ENCODE results near the gene TRIM39.
A peak's percentile ranks its signal among the peaks of the same experiment; 100 is the strongest.
"Not testable (repeated sequence)": the region's sequence is repeated elsewhere in the genome, so short reads cannot be mapped to it uniquely, and the experiment has no call there.

The TRIM39 gene

GRCh38 chr6:30326526-30327231 lies at the start of gene TRIM39:
Gene TRIM39, plus strand, starts transcription at chr6:30326927. Its CDS starts 2,391 bp downstream, at chr6:30329318.
- DNase-seq (ENCODE audit: low spot score): peak; percentile 81

DNA sequence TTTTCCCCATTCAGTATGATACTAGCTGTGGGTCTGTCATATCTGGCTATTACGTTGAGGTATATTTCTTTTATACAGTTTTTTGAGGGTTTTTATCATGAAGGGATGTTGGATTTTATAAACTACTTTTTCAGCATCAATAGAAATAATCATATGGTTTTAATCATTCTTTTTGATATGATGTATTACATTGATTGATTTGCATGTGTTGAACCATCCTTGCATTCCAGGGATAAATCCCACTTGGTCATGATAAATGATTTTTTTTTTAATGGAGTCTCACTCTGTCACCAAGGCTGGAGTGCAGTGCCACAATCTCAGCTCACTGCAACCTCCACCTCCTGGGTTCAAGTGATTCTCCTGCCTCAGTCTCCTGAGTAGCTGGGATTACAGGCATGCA lies 45.7 kb upstream of the TRIM39 start:
- DNase-seq (ENCODE audit: low spot score): not testable (repeated sequence)

- DNase-seq (ENCODE audit: low spot score): no peak
Measured at GRCh38 chr6:30282522-30282921, 44.2 kb upstream of the TRIM39 start.

DNA sequence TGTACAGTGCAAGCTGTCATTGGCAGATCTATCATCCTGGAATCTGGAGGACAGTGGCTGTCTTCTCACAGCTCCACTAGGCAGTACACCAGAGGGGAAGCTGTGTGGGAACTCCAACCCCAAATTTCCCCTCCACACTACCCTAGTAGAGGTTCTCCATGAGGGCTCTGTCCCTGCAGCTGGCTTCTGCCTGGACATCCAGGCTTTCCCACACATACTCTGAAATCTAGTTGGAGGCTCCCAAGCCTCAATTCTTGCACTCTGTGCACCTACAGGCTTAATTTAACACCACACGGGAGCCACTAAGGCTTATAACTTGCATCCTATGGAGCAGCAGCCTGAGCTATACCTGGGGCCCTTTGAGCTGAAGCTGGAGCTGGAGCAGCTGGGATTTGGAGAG lies 43.0 kb upstream of the TRIM39 start:
- no peak for DNase-seq (ENCODE audit: low spot score)

DNA sequence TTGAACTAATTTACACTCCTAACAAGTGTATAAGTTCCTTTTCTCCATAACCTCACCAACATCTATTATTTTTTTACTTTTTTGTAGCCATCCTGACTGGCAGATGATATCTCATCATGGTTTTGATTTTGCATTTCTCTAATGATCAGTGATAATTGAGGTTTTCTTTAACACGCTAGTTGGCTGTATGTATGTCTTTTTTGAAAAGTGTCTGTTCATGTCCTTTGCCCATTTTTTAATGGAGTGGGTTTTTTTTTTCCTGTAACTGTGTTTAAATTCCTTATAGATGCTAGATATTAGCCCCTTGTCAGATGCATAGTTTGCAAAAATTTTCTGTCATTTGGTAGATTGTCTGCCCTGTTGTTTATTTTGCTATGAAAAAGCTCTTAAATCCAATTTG lies 39.6 kb upstream of the TRIM39 start:
- DNase-seq (ENCODE audit: low spot score): no peak

- DNase-seq (ENCODE audit: low spot score): no peak
Measured at GRCh38 chr6:30295837-30296236, 30.9 kb upstream of the TRIM39 start.

DNA sequence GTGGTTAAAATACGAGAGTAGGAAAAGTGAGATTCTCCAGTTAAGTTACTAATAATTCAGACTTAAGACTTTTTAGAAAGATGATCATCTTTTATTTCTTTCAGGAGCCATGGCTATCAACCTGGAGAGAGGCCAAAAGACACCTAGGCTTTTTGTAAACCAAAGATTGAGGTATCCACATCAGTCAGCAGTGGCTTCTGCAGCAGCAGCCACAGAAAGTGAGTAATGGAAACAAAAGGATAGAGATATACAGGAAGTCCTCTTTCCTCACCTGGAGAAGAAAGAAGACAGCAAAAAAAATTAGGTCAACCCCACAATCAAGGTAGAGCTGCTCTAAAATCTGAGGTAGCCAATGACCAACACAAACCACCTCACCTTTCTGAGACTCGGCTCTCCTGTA lies 22.7 kb upstream of the TRIM39 start:
- DNase-seq (ENCODE audit: low spot score): no peak

DNA sequence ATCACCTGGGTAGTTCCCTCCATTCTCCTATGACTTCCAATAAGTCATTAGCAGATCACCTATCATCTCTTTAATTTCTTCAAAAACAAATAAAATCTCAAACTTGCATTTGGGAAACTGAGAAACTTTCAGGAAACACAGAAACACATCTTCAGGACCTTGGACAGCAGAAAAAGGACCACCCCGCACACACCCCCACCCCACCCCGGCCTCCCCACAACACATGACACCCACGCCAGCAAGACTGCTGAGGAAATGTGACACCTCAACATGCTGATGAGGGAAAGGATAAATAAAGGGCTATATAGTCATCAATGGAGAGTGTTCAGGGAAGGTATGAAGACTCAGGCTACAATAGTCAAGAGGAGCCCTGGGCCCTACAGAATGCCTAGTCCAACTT lies 15.6 kb upstream of the TRIM39 start:
- DNase-seq (ENCODE audit: low spot score): no peak

- DNase-seq (ENCODE audit: low spot score): no peak
Measured at GRCh38 chr6:30311671-30312070, 15.1 kb upstream of the TRIM39 start.

DNA sequence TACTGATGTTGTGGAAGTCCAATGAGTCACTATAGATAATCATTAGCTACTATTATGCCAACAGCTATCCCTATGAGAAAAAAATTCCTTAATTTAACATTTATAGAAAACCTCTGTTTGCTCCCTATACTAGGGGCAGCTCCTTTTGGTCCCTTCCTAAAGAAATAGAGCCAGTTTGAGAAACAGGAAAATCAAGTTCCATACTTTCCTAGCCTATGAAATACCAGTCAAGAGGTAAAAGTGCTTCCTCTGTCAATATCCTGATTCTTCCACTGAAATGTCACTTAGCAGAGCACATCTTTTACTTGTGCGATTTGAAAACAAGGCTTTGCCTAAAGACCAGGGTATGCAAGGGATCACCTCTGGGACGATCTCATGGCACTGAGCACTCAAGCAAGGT lies 14.5 kb upstream of the TRIM39 start:
- DNase-seq (ENCODE audit: low spot score): no peak

DNA sequence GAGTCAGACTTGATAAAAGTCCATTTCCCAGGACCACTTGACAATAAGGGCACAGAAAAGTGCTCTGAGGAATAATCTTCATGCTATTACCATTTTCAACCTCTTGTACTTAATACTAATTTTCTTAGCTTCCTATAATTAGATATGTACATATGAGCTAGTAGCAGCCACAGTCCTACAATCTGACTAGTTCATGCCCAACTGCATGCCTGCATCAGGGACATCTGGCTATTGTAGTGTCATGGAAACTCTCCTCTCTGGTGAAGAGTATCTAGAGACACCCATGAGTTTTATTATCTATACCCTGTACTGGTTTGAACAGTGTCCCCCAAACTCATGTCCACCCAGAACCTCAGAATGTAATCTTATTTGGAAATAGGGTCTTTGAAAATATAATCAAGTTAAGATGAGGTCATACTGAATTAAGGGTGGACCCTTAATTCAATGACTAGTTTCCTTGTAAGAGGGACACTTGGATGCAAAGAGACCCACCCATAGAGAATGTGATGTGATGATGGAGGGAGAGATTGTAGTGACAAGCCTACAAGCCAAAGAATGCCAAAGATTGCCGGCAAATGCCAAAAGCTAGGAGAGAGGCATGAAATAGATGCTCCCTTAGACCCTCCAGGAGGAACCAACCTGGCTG lies 13.9 kb upstream of the TRIM39 start:
- DNase-seq (ENCODE audit: low spot score): no peak

DNA sequence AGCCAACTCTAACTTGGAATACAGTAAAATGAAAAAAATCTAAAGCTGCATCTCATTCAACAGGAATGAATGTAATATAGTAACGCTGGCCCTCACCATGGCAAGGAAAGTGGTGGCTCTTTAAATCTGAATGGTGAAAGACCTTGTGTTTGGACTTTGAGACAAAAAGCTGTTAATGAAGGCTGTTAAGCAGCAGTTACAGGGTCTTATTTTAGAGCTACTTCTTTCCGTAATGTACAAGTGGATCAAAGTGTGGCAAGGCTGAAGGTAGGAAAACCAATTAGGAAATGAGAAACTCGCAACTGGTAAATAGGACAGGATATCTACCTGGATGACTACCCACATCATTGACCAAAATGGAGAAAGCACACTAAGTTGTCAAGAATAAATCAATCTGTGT lies 11.6 kb upstream of the TRIM39 start:
- DNase-seq (ENCODE audit: low spot score): no peak

GRCh38 chr6:30317913-30318589 lies 8.7 kb upstream of the TRIM39 start:
- DNase-seq (ENCODE audit: low spot score): no peak

- DNase-seq (ENCODE audit: low spot score): no peak
Measured at GRCh38 chr6:30319146-30319835, 7.4 kb upstream of the TRIM39 start.

DNA sequence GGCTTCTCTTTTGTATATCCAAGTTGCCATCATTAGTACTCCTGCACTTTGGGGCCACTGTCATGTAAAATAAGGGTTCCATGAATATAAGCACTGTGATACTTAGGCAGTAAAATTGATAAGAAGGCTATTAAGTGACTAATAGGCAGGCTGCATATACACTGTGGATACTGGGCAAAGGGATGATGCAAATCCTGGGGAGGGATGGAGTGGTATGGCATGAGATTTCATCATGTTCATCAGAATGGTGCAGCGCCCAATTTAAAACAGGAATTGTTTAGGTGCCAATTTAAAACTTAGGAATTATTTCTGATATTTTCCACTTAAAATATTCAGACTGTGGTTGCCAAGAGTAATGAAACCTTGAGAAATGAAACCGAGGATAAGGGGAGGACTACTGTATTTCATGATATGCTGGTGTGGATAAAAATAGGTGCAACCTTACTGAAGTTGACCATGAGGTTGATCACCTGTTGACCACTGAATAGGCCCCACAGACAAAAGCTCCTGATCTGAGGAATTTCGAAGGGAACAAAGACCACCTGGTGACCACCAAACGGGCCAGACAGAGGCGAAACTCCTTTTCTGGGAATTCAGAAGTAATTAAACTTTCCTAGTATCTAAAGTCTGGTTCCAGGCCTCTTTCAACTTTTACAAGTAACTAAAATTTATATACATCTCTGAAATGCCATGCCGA lies 4.9 kb upstream of the TRIM39 start:
- no peak for DNase-seq (ENCODE audit: low spot score)

DNA sequence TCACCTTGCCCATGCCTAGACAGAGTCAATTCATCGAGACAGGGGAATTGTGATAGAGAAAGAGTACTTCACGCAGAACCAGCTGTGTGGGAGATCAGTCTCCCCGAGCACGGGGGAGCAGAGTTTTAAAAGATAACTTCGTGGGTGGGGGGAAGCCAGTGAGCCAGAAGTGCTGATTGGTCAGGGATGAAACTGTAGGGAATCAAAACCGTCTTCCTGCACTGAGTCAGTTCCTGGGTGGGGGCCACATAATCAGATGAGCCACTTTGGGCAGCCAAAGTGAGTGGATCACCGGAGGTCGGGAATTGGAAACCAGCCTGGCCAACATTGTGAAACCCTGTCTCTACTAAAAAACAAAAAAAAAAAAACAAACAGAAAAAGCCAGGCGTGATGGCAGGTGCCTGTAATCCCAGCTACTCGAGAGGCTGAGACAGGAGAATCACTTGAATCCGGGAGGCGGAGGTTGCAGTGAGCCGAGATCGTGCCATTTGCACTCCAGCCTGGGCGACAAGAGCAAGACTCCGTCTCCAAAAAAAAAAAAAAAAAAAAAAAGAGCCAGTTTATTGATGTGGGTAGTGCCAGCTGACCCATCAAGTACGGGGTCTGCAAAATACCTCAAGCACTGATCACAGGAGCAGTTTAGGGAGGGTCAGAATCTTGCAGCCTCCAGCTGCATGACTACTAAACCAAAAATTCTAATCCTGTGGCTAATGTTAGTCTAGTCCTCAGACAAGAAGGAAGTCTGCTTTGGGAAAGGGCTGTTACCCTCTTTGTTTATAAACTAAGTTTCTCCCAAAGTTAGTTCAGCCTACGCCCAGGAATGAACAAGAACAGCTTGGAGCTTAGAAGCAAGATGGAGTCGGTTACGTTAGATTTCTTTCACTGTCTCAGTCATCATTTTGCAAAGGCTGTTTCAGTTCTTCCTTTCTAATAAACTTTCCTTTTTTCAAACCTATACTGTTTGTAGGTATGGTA lies 3.9 kb upstream of the TRIM39 start:
- DNase-seq (ENCODE audit: low spot score): no peak

DNA sequence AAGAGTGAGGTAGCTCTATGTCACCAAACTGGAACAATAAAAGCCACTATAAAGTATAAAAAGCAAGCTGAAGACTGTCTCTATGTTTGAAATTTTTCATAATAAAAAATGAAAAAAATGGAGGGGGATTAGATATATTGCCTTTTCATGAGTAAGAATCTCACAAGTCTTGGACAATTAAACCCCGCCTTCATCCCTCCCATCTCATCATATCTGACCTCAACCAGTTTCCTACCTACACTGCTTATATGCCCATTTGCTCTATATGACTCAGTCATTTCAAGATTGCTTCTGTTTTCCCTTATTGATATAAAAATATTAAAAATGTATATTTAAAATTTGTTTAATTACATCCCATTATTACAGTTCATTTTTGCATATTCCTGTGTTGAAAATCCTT lies 2.9 kb upstream of the TRIM39 start:
- peak; percentile 26 for DNase-seq (ENCODE audit: low spot score)

DNA sequence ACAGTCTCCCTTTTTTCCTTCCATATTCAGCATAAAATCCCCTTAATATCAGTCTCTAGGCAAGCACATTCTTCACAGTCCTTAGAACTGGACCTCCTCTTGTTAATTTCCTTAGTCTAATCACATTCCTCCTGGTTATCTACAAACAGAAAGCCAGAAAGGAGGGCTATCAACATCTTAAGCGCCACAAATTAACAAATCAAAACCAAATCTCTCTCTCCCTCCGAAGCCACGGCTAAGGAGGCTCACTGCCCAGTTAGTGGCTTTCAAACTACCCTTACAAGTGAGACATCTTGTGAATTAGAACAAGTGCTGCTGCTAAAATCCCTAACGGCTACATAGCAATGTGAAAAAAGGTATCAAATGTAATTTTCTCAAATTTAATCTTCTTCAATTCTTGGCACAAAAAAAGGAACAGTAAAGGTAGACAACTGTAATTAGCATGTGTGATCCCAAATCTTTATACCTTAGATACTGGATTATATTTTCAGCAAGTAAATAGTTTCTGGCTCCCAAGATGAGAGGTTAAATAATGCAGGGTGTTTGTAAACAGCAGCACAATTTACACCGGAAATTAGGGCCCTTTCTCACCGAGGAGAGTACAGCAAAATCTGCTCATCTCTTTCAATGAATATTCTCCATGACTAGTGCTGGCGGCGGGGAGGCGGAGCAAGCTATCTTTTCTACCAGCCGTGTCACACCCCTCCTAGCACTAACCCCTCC lies 1.4 kb upstream of the TRIM39 start:
- peak; percentile 82 for DNase-seq (ENCODE audit: low spot score)

GRCh38 chr6:30325873-30326525 lies 728 bp upstream of the TRIM39 start:
- DNase-seq (ENCODE audit: low spot score): peak; percentile 72
